HepG2 (cell line): Measurements from ENCODE around the gene ANKHD1. TPM values are rescaled to one million over a fixed set of nuclear protein-coding genes. Genes with fewer than 3 reads are reported as not detected.

Experiments
- ATAC-seq: fragments of 200-7000 bp; cut with Tn5 transposase; 3 replicates; pipeline ENCODE4 v1.9.1; 2020; ENCODE audit warnings: mild to moderate bottlenecking, moderate library complexity
- BruUV-seq: library from RNA; stranded (reverse); fragments of 400-500 nt; replicated peaks from 2 replicates; lab custom pipeline; 2021; lab: Mats Ljungman, UMichigan
- CTCF ChIA-PET: fragments of 300-600 bp; formaldehyde crosslinking; extraction: SDS; loops from one replicate; lab custom pipeline; 2021; ENCODE audit warnings: low total read pairs, inconsistent platforms, low intra/inter-chr PET ratio; lab: Yijun Ruan, JAX
- POLR2A ChIA-PET: fragments of 350-600 bp; sonication (Branson Sonifier 250); formaldehyde crosslinking; loops from one replicate; lab custom pipeline; 2020; ENCODE audit warnings: antibody characterized with exemption, inconsistent platforms; lab: Yijun Ruan, JAX
- DNase-seq: peaks from one replicate; pipeline ENCODE4 v3.0.0-alpha.2; 2015; ENCODE audit warnings: low spot score
- FAIRE-seq: peaks from 3 replicates; lab custom pipeline; 2011; peaks lifted over from hg19 to GRCh38; lab: Jason Lieb, UNC
- H2AFZ ChIP-seq: one replicate; pipeline ENCODE4 v1.6.1; 2011; ENCODE audit warnings: low read length, inconsistent platforms
- H3K27ac ChIP-seq: fragments of 300-600 bp; 3 replicates; pipeline ENCODE4 v1.8.0; 2011; ENCODE audit warnings: mixed run types, mild to moderate bottlenecking, mixed read lengths, low read length, inconsistent platforms; ENCODE audit not compliant: insufficient read depth; ENCODE audit errors: extremely low read length
- H3K27me3 ChIP-seq, 2 experiments: fragments of 200-600 bp in 1 of 2; 2 replicates in 1 of 2; 3 replicates in 1 of 2; pipeline versions ENCODE4 v1.6.0 to v1.8.0; 2011; ENCODE audit warnings: low read length in 2 of 2, mild to moderate bottlenecking in 2 of 2, moderate library complexity in 2 of 2, inconsistent platforms in 1 of 2; ENCODE audit not compliant: insufficient read depth in 2 of 2, control insufficient read depth in 1 of 2
- H3K36me3 ChIP-seq, 2 experiments: fragments of 200-600 bp in 1 of 2; replicated peaks in 1 of 2; 2 replicates in 1 of 2; 3 replicates in 1 of 2; pipeline versions ENCODE4 v1.5.1 to v1.8.0; 2011; ENCODE audit warnings: low read length in 2 of 2, inconsistent platforms in 1 of 2; ENCODE audit not compliant: insufficient read depth in 2 of 2, control insufficient read depth in 1 of 2
- H3K4me1 ChIP-seq: 2 replicates; pipeline ENCODE4 v1.5.1; 2012; ENCODE audit warnings: low read length, inconsistent platforms; ENCODE audit not compliant: insufficient read depth
- H3K4me2 ChIP-seq: 2 replicates; pipeline ENCODE4 v1.6.0; 2011; ENCODE audit warnings: low read depth, low read length, inconsistent platforms
- H3K4me3 ChIP-seq, 3 experiments: fragments of 200-600 bp in 1 of 3; sonication (generic), shearing (Covaris generic) in 1 of 3; replicated peaks in 1 of 3; 2 replicates each; pipeline ENCODE4 v1.5.1; 2011 to 2016; ENCODE audit warnings: low read length in 3 of 3, inconsistent platforms in 2 of 3, low read depth in 2 of 3, mild to moderate bottlenecking in 2 of 3, control low read depth in 1 of 3, mixed read lengths in 1 of 3; ENCODE audit not compliant: insufficient read depth in 1 of 3
- H3K79me2 ChIP-seq: one replicate; pipeline ENCODE4 v1.6.1; 2011; ENCODE audit warnings: low read length, inconsistent platforms; ENCODE audit not compliant: insufficient read depth
- H3K9ac ChIP-seq: 2 replicates; pipeline ENCODE4 v1.6.0; 2011; ENCODE audit warnings: mild to moderate bottlenecking, low read depth, low read length, inconsistent platforms; ENCODE audit not compliant: insufficient read depth
- H3K9me3 ChIP-seq: 2 replicates; pipeline ENCODE4 v1.5.1; 2012; ENCODE audit warnings: mild to moderate bottlenecking, low read length
- H4K20me1 ChIP-seq: 2 replicates; pipeline ENCODE4 v1.6.0; 2011; ENCODE audit warnings: inconsistent platforms, mild to moderate bottlenecking, low read length, moderate library complexity; ENCODE audit not compliant: insufficient read depth
- HMG20A ChIP-seq: IDR thresholded peaks from 2 replicates; pipeline ENCODE4 v1.6.1; 2016; ENCODE audit warnings: borderline replicate concordance
- MBD4 ChIP-seq: IDR thresholded peaks from 2 replicates; pipeline ENCODE4 v1.6.1; 2012; ENCODE audit warnings: low read length, inconsistent platforms, borderline replicate concordance
- MNT ChIP-seq: fragments of 450-650 bp; IDR thresholded peaks from 2 replicates; pipeline ENCODE4 v1.6.1; 2016
- NR2F2 ChIP-seq: IDR thresholded peaks from 2 replicates; pipeline ENCODE4 v1.6.1; 2012; ENCODE audit warnings: low read depth, inconsistent platforms, borderline replicate concordance
- PATZ1 ChIP-seq: sonication (generic); formaldehyde crosslinking; IDR thresholded peaks from 2 replicates; pipeline ENCODE4 v1.4.0; 2020; ENCODE audit warnings: missing genetic modification reagents
- ZBTB34 ChIP-seq: sonication (generic); formaldehyde crosslinking; IDR thresholded peaks from 2 replicates; pipeline ENCODE4 v1.8.0; 2022; ENCODE audit warnings: mild to moderate bottlenecking, missing genetic modification reagents
- WGBS: methylation state at CpG from one replicate; pipeline ENCODE4 v1.1.6; 2017; ENCODE audit warnings: low lambda C conversion rate; 5-methylcytosine and 5-hydroxymethylcytosine counted together
- in situ Hi-C: cut with HindIII; loops from 2 replicates; pipeline ENCODE4 v1.10.0; 2017; ENCODE audit warnings: low pct_unique_long_range_greater_than_20kb; ENCODE audit not compliant: extremely low pct_ligation_motif_present
- intact Hi-C: fragments of 100-400 bp; cut with micrococcal nuclease; formaldehyde crosslinking; loops from one replicate; pipeline ENCODE4 v1.10.0; 2022; ENCODE audit not compliant: unreplicated experiment
- polyA plus RNA-seq, 8 experiments: library from polyadenylated mRNA; depleted of rRNA in 3 of 8; stranded (reverse) in 7 of 8; unstranded in 1 of 8; fragments of >200 nt; fragmentation: Illumina TruSeq in 4 of 8; extraction: Trizol in 4 of 8; gene quantifications; 2 replicates each; pipeline versions ENCODE4 v1.2.1 to v1.2.3, GENCODE V29; 2011 to 2016; ENCODE audit warnings: low read depth in 4 of 8, missing spikeins in 1 of 8, mixed read lengths in 1 of 8; ENCODE audit not compliant: insufficient read depth in 1 of 8
- total RNA-seq, 5 experiments: library from RNA; depleted of rRNA; stranded (reverse); fragments of >200 nt; fragmentation: Illumina TruSeq; extraction: Trizol; gene quantifications; 2 replicates each; pipeline ENCODE4 v1.2.3, GENCODE V29; 2016; ENCODE audit warnings: low read depth in 1 of 5

The ANKHD1 gene
- total and polyA plus RNA-seq, 2 of the 13 experiments (the other 11 are each of a cell fraction or from before 2014, with no cell fraction given): 69.9 to 82.0 TPM

GRCh38 chr5:140569197-140569596 is 167.6 kb downstream of the ANKHD1 start:
- H2AFZ ChIP-seq: no peak overlapping the region
- no peak for FAIRE-seq
- intact Hi-C loops (no loop called here), in situ Hi-C loops (loop anchor here (10.0 kb wide), 1 partner anchor 156 kb away; no protein-coding TSS in a partner anchor)
- H3K9ac ChIP-seq: no peak overlapping the region
- ATAC-seq: no peak
- peaks cover 32% of the 10 kb centered on the region for H3K4me1 ChIP-seq
- CTCF ChIA-PET: no interaction called here
- H3K79me2 ChIP-seq: no peaks in the 10 kb centered on the region
- DNase-seq: no peak
- H3K4me3 ChIP-seq: no peak overlapping the region
- POLR2A ChIA-PET: interaction anchor here (1.0 kb wide), 1 partner anchor 79 kb away, joined by 4 read pairs; the partner anchor contains the start of genes IK and NDUFA2
- no peaks in the 10 kb centered on the region; a peak in 1 of 5 replicates for H3K27me3 ChIP-seq
- no peaks in the 10 kb centered on the region for H4K20me1 ChIP-seq
- no peaks in the 10 kb centered on the region for H3K36me3 ChIP-seq
- no peak overlapping the region for H3K4me2 ChIP-seq
- 52% methylated on average over 4 of the region's 4 CpGs for WGBS
- no peaks in the 10 kb centered on the region for H3K9me3 ChIP-seq
- TF ChIP-seq PATZ1 (CRISPR knock-in tag) (no peak), ZBTB34 (CRISPR knock-in tag) (no peak), MBD4 (no peak), NR2F2 (no peak)
- no TSS peak for BruUV-seq
- H3K27ac ChIP-seq: no peak overlapping the region

- ChIA-PET POLR2A (interaction anchor here (1.0 kb wide), 1 partner anchor 78 kb away, joined by 4 read pairs; the partner anchor contains the start of genes IK and NDUFA2), CTCF (no interaction called here)
- Histone ChIP-seq H3K4me1 (peaks cover 34% of the 10 kb centered on the region), H3K36me3 (no peaks in the 10 kb centered on the region), H3K79me2 (no peaks in the 10 kb centered on the region), H3K4me3 (no peak overlapping the region), H3K27ac (no peak overlapping the region), H3K27me3 (no peaks in the 10 kb centered on the region; a peak in 1 of 5 replicates), H3K9ac (no peak overlapping the region), H3K4me2 (no peak overlapping the region), H4K20me1 (no peaks in the 10 kb centered on the region), H2AFZ (no peak overlapping the region), H3K9me3 (no peaks in the 10 kb centered on the region)
- TF ChIP-seq MNT (peak; percentile 41; the same call in 1 of the 2 replicates), HMG20A (CRISPR knock-in tag) (no peak)
- intact Hi-C loops: no loop called here
- DNase-seq (no peak), FAIRE-seq (no peak), ATAC-seq (no peak)
- in situ Hi-C loops: no loop called here
- BruUV-seq: no TSS peak
- WGBS: 90% methylated on average over 3 of the region's 4 CpGs
These were observed 168.4 kb downstream of the ANKHD1 start for GRCh38 chr5:140570058-140570457.
